Esophagus squamous epithelium (tissue), 4 donors: Measurements from ENCODE around the gene ELL2.

Source experiments
- POLR2A ChIP-seq, 4 donors: fragments of 450-650 bp; IDR thresholded peaks; one replicate each; pipeline ENCODE4 v1.6.1; 2017; ENCODE audit warnings: antibody characterized with exemption in 4 of 4, mild to moderate bottlenecking in 4 of 4, moderate library complexity in 3 of 4
- TF ChIP-seq, protein P1 (sequence below), 6 experiments: fragments of 450-650 bp in 4 of 6; fragments of 200-600 bp in 2 of 6; sonication (generic) in 2 of 6; IDR thresholded peaks; one replicate each; pipeline ENCODE4 v1.5.1; 2016 to 2019; ENCODE audit warnings: antibody characterized with exemption in 6 of 6, mild to moderate bottlenecking in 4 of 6, moderate library complexity in 4 of 6

- TF ChIP-seq POLR2A (IDR thresholded peaks at IDR 0.05) = no peak
- TF ChIP-seq, protein P1, sequence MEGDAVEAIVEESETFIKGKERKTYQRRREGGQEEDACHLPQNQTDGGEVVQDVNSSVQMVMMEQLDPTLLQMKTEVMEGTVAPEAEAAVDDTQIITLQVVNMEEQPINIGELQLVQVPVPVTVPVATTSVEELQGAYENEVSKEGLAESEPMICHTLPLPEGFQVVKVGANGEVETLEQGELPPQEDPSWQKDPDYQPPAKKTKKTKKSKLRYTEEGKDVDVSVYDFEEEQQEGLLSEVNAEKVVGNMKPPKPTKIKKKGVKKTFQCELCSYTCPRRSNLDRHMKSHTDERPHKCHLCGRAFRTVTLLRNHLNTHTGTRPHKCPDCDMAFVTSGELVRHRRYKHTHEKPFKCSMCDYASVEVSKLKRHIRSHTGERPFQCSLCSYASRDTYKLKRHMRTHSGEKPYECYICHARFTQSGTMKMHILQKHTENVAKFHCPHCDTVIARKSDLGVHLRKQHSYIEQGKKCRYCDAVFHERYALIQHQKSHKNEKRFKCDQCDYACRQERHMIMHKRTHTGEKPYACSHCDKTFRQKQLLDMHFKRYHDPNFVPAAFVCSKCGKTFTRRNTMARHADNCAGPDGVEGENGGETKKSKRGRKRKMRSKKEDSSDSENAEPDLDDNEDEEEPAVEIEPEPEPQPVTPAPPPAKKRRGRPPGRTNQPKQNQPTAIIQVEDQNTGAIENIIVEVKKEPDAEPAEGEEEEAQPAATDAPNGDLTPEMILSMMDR (IDR thresholded peaks at IDR 0.05) = no peak
These were observed 24.7 kb downstream of the ELL2 start for GRCh38 chr5:95936812-95937397.
